K562 (cell line): ENCODE results near the gene NCOA3. TPM values are rescaled to one million over a fixed set of nuclear protein-coding genes. Genes with fewer than 3 reads are reported as not detected.

ENCODE experiments used
- DIDO1 ChIP-seq: fragments of 450-650 bp; IDR thresholded peaks from 2 replicates; pipeline ENCODE4 v1.6.1; 2016; ENCODE audit warnings: low read depth, missing biosample characterization, missing genetic modification characterization
- ERF ChIP-seq: fragments of 450-650 bp; formaldehyde crosslinking; IDR thresholded peaks from 2 replicates; pipeline ENCODE4 v1.4.0; 2020; ENCODE audit warnings: mild to moderate bottlenecking, mixed read lengths
- GTF2E2 ChIP-seq: fragments of 200-800 bp; sonication (Bioruptor generic); IDR thresholded peaks from 2 replicates; pipeline ENCODE4 v1.6.1; 2016; ENCODE audit warnings: missing genetic modification characterization, missing compliant biosample characterization
- LARP7 ChIP-seq: fragments of 450-650 bp; IDR thresholded peaks from 2 replicates; pipeline ENCODE4 v1.6.1; 2016
- LEF1 ChIP-seq: fragments of 450-650 bp; IDR thresholded peaks from 2 replicates; pipeline ENCODE4 v1.6.1; 2016; ENCODE audit warnings: mild to moderate bottlenecking
- NFRKB ChIP-seq: fragments of 450-650 bp; IDR thresholded peaks from 2 replicates; pipeline ENCODE4 v1.6.1; 2016; ENCODE audit warnings: low read depth
- NUFIP1 ChIP-seq: fragments of 450-650 bp; IDR thresholded peaks from 2 replicates; pipeline ENCODE4 v1.6.1; 2018; ENCODE audit not compliant: partially characterized antibody
- PREB ChIP-seq: sonication (generic); formaldehyde crosslinking; IDR thresholded peaks from 2 replicates; pipeline ENCODE4 v1.8.1; 2023; ENCODE audit warnings: mild to moderate bottlenecking, missing genetic modification reagents
- PYGO2 ChIP-seq: fragments of 450-650 bp; IDR thresholded peaks from 2 replicates; pipeline ENCODE4 v1.6.1; 2016; ENCODE audit warnings: mild to moderate bottlenecking, missing genetic modification characterization, moderate library complexity, missing compliant biosample characterization
- RNF2 ChIP-seq: sonication (generic); IDR thresholded peaks from 2 replicates; pipeline ENCODE4 v1.6.1; 2016
- SIX5 ChIP-seq, 2 experiments: IDR thresholded peaks; 2 replicates each; pipeline ENCODE4 v1.6.1; 2011; ENCODE audit warnings: low read length in 2 of 2, borderline replicate concordance in 1 of 2, low read depth in 1 of 2, mild to moderate bottlenecking in 1 of 2, moderate library complexity in 1 of 2; ENCODE audit not compliant: insufficient read depth in 1 of 2
- STAT5A ChIP-seq: IDR thresholded peaks from 2 replicates; pipeline ENCODE4 v1.6.1; 2012; ENCODE audit warnings: low read length, inconsistent platforms, borderline replicate concordance
- STAT5B ChIP-seq: fragments of 250-450 bp; sonication (Bioruptor Pico); IDR thresholded peaks from 2 replicates; pipeline ENCODE4 v1.8.0; 2021; ENCODE audit warnings: mild to moderate bottlenecking, inconsistent platforms
- TGIF2 ChIP-seq: sonication (generic); formaldehyde crosslinking; IDR thresholded peaks from 2 replicates; pipeline ENCODE4 v1.8.1; 2022; ENCODE audit warnings: mild to moderate bottlenecking, missing genetic modification reagents, moderate library complexity
- ZC3H11A ChIP-seq: IDR thresholded peaks from 2 replicates; pipeline ENCODE4 v1.6.1; 2012; ENCODE audit warnings: low read depth, low read length, improper control_type of control experiment
- ZNF184 ChIP-seq: sonication (generic); formaldehyde crosslinking; IDR thresholded peaks from 2 replicates; pipeline ENCODE4 v1.5.0; 2020; ENCODE audit warnings: missing genetic modification reagents
- ZNF311 ChIP-seq: fragments of 250-450 bp; sonication (Bioruptor Pico); IDR thresholded peaks from 2 replicates; pipeline ENCODE4 v1.4.0; 2020; ENCODE audit warnings: mild to moderate bottlenecking, moderate library complexity
- ZNF354B ChIP-seq: fragments of 250-450 bp; sonication (Bioruptor Pico); IDR thresholded peaks from 2 replicates; pipeline ENCODE4 v1.4.0; 2020
- ZNF444 ChIP-seq: fragments of 250-450 bp; sonication (Bioruptor Pico); IDR thresholded peaks from 2 replicates; pipeline ENCODE4 v1.4.0; 2020; ENCODE audit warnings: mild to moderate bottlenecking, moderate library complexity
- polyA plus RNA-seq, 8 experiments: library from polyadenylated mRNA; depleted of rRNA in 4 of 8; stranded (reverse) in 5 of 8; unstranded in 3 of 8; fragments of >200 nt; fragmentation: Nextera tagmentation in 2 of 8; fragmentation: Illumina TruSeq in 1 of 8; extraction: Ambion mirVana in 2 of 8; extraction: Trizol in 1 of 8; gene quantifications; 2 replicates each; pipeline versions ENCODE4 v1.2.1 to v1.2.3, GENCODE V29; 2011 to 2014; ENCODE audit warnings: inconsistent platforms in 1 of 8, missing spikeins in 1 of 8
- total RNA-seq, 7 experiments: library from RNA; depleted of rRNA in 6 of 7; stranded (reverse); fragments of >200 nt in 6 of 7; fragmentation: Illumina TruSeq in 2 of 7; extraction: Trizol in 2 of 7; gene quantifications; 2 replicates each; pipeline versions ENCODE4 v1.2.1 to v1.2.3, GENCODE V29; 2011 to 2021; ENCODE audit warnings: low replicate concordance in 1 of 7
- TF ChIP-seq, protein P1 (sequence below): fragments of 450-650 bp; IDR thresholded peaks from 2 replicates; pipeline ENCODE4 v1.6.1; 2016; ENCODE audit warnings: low read depth, mild to moderate bottlenecking, moderate library complexity
- TF ChIP-seq, protein P2 (sequence below): IDR thresholded peaks from 3 replicates; pipeline ENCODE4 v1.6.1; 2011; ENCODE audit warnings: borderline replicate concordance, mild to moderate bottlenecking; ENCODE audit not compliant: insufficient read length, insufficient read depth
- TF ChIP-seq, protein P3 (sequence below), 2 experiments: IDR thresholded peaks in 1 of 2; conservative IDR thresholded peaks in 1 of 2; 2 replicates each; pipeline ENCODE4 v1.6.1; 2016; ENCODE audit warnings: low read depth in 2 of 2, mild to moderate bottlenecking in 1 of 2, missing compliant biosample characterization in 1 of 2, missing genetic modification characterization in 1 of 2, moderate library complexity in 1 of 2

The NCOA3 gene
- total and polyA plus RNA-seq, 9 of the 15 experiments (the other 6 are each of a cell fraction or from before 2014, with no cell fraction given): 3.2 to 24.3 (median 14.4) TPM

- TF ChIP-seq, protein P1, sequence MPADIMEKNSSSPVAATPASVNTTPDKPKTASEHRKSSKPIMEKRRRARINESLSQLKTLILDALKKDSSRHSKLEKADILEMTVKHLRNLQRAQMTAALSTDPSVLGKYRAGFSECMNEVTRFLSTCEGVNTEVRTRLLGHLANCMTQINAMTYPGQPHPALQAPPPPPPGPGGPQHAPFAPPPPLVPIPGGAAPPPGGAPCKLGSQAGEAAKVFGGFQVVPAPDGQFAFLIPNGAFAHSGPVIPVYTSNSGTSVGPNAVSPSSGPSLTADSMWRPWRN: no peak
- TF ChIP-seq TGIF2 (no peak), STAT5A (peak; percentile 92), SIX5 (IDR thresholded peaks at IDR 0.05; ENCODE audit: borderline replicate concordance in 1 of 2, insufficient read depth in 1 of 2, low read depth in 1 of 2, low read length in 2 of 2) (no peak), GTF2E2 (peak; percentile 65; the same call in 1 of the 2 replicates), PYGO2 (tag) (no peak), NFRKB (peak; percentile 90), LEF1 (peak; percentile 85; the same call in 1 of the 2 replicates), ZNF444 (CRISPR knock-in tag) (no peak), ERF (CRISPR knock-in tag) (no peak), PREB (no peak), ZNF354B (CRISPR knock-in tag) (0 out of 2 replicates have a peak, but pooled peaks have one; percentile 5), ZC3H11A (no peak), DIDO1 (tag) (no peak), LARP7 (no peak), NUFIP1 (no peak), ZNF311 (CRISPR knock-in tag) (no peak), STAT5B (CRISPR knock-in tag) (no peak), ZNF184 (CRISPR knock-in tag) (no peak), RNF2 (peak; percentile 65; the same call in 1 of the 2 replicates)
- TF ChIP-seq, protein P2, sequence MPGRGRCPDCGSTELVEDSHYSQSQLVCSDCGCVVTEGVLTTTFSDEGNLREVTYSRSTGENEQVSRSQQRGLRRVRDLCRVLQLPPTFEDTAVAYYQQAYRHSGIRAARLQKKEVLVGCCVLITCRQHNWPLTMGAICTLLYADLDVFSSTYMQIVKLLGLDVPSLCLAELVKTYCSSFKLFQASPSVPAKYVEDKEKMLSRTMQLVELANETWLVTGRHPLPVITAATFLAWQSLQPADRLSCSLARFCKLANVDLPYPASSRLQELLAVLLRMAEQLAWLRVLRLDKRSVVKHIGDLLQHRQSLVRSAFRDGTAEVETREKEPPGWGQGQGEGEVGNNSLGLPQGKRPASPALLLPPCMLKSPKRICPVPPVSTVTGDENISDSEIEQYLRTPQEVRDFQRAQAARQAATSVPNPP: no peak
- TF ChIP-seq, protein P3, sequence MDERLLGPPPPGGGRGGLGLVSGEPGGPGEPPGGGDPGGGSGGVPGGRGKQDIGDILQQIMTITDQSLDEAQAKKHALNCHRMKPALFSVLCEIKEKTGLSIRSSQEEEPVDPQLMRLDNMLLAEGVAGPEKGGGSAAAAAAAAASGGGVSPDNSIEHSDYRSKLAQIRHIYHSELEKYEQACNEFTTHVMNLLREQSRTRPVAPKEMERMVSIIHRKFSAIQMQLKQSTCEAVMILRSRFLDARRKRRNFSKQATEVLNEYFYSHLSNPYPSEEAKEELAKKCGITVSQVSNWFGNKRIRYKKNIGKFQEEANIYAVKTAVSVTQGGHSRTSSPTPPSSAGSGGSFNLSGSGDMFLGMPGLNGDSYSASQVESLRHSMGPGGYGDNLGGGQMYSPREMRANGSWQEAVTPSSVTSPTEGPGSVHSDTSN (CRISPR knock-in tag; IDR thresholded peaks at IDR 0.05; ENCODE audit: low read depth): no peak
- TF ChIP-seq, protein P3 (tag; conservative IDR thresholded peaks at IDR 0.05; ENCODE audit: low read depth): no peak
Measured at GRCh38 chr20:47606983-47607613, 105.4 kb downstream of the NCOA3 start (continued).
